ENCODE measurements around the gene ZBTB33.

The ZBTB33 gene

GRCh38 chrX:120236687-120237479 lies 13.7 kb upstream of the ZBTB33 start:
- Histone ChIP-seq H3K27me3 (ENCODE audit: control insufficient read depth, insufficient read depth, low read length) (no peaks in the 10 kb centered on the region), H3K4me1 (ENCODE audit: control insufficient read depth, low read depth, low read length) (no peaks in the 10 kb centered on the region), H3K36me3 (ENCODE audit: control insufficient read depth, low read depth, low read length) (no peaks in the 10 kb centered on the region), H3K4me3 (ENCODE audit: low read length) (no peak overlapping the region), H3K9me3 (ENCODE audit: control insufficient read depth, low read depth, low read length) (peaks cover 16% of the 10 kb centered on the region), H3K9ac (ENCODE audit: low read length) (no peak overlapping the region), H3K27ac (ENCODE audit: low read length) (no peak overlapping the region)

- no peak overlapping the region for H3K27ac ChIP-seq (ENCODE audit: low read length)
- H3K4me3 ChIP-seq (ENCODE audit: low read length), result no peak overlapping the region
- H3K9ac ChIP-seq (ENCODE audit: low read length), result no peak overlapping the region
- H3K4me1 ChIP-seq (ENCODE audit: control insufficient read depth, low read depth, low read length), result no peaks in the 10 kb centered on the region
- H3K36me3 ChIP-seq (ENCODE audit: control insufficient read depth, low read depth, low read length), result no peaks in the 10 kb centered on the region
- H3K27me3 ChIP-seq (ENCODE audit: control insufficient read depth, insufficient read depth, low read length), result no peaks in the 10 kb centered on the region
- H3K9me3 ChIP-seq (ENCODE audit: control insufficient read depth, low read depth, low read length), result peaks cover 11% of the 10 kb centered on the region
Measured at GRCh38 chrX:120238933-120239332, 11.7 kb upstream of the ZBTB33 start.

GRCh38 chrX:120242813-120243212 lies 7.8 kb upstream of the ZBTB33 start:
- Histone ChIP-seq H3K4me3 (ENCODE audit: low read length) (no peak overlapping the region), H3K27ac (ENCODE audit: low read length) (no peak overlapping the region)

GRCh38 chrX:120244395-120244734 lies 6.2 kb upstream of the ZBTB33 start:
- Histone ChIP-seq H3K27ac (ENCODE audit: low read length) (peak overlapping the region; percentile 59), H3K9ac (ENCODE audit: low read length) (peak overlapping the region; percentile 86), H3K4me3 (ENCODE audit: low read length) (peak overlapping the region; percentile 82), H3K4me1 (ENCODE audit: control insufficient read depth, low read depth, low read length) (no peaks in the 10 kb centered on the region), H3K36me3 (ENCODE audit: control insufficient read depth, low read depth, low read length) (no peaks in the 10 kb centered on the region), H3K9me3 (ENCODE audit: control insufficient read depth, low read depth, low read length) (peaks cover 17% of the 10 kb centered on the region), H3K27me3 (ENCODE audit: control insufficient read depth, insufficient read depth, low read length) (peaks cover 18% of the 10 kb centered on the region)

More at GRCh38 chrX:120242813-120243212, 7.8 kb upstream of the ZBTB33 start:
- no peaks in the 10 kb centered on the region for H3K36me3 ChIP-seq (ENCODE audit: control insufficient read depth, low read depth, low read length)
- no peak overlapping the region for H3K9ac ChIP-seq (ENCODE audit: low read length)
- peaks cover 7% of the 10 kb centered on the region for H3K27me3 ChIP-seq (ENCODE audit: control insufficient read depth, insufficient read depth, low read length)
- H3K9me3 ChIP-seq (ENCODE audit: control insufficient read depth, low read depth, low read length), result peaks cover 18% of the 10 kb centered on the region
- no peaks in the 10 kb centered on the region for H3K4me1 ChIP-seq (ENCODE audit: control insufficient read depth, low read depth, low read length)

DNA sequence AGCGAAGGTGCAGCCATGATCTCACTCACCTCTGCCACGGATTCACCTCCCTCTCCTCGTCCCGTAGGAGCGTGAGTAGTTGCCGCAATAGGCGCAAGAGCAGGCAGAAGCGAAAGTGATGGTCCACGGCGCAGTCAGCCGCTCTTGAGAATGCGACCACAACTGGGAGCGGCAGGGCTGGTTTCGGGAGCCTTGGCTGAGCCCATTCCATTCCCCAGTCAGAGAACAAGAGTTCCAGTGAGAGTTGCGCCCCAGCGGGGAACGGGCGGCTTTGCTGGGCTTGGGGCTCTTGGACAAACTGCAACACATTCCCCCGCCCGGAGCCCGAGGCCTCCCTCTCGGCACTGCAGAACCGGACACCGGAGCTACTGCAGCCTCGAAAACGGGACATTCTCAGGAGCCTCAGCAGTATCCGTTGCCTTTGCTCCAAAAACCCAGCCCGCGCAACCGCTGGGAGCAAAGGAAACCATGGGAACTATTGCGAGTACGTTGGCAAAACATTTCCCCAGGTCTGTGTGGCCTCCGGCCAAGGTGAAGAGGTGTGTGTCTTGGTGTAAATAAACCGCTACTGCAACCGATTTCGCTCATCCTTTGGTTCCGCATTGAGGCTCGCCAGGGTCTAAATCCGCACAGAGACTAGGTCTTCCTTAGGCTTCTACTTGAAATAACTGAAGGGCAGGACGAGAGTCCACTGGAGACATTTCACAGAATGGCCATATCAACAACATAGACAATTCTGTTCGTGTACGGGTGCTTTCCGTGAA lies 5.7 kb upstream of the ZBTB33 start:
- H3K9ac ChIP-seq (ENCODE audit: low read length), result peak overlapping the region; percentile 86
- peaks cover under 1% of the 10 kb centered on the region for H3K4me1 ChIP-seq (ENCODE audit: control insufficient read depth, low read depth, low read length)
- H3K27me3 ChIP-seq (ENCODE audit: control insufficient read depth, insufficient read depth, low read length), result peaks cover 18% of the 10 kb centered on the region
- peak overlapping the region; percentile 59 for H3K27ac ChIP-seq (ENCODE audit: low read length)
- H3K36me3 ChIP-seq (ENCODE audit: control insufficient read depth, low read depth, low read length), result no peaks in the 10 kb centered on the region
- peak overlapping the region; percentile 82 for H3K4me3 ChIP-seq (ENCODE audit: low read length)
- peaks cover 12% of the 10 kb centered on the region for H3K9me3 ChIP-seq (ENCODE audit: control insufficient read depth, low read depth, low read length)

DNA sequence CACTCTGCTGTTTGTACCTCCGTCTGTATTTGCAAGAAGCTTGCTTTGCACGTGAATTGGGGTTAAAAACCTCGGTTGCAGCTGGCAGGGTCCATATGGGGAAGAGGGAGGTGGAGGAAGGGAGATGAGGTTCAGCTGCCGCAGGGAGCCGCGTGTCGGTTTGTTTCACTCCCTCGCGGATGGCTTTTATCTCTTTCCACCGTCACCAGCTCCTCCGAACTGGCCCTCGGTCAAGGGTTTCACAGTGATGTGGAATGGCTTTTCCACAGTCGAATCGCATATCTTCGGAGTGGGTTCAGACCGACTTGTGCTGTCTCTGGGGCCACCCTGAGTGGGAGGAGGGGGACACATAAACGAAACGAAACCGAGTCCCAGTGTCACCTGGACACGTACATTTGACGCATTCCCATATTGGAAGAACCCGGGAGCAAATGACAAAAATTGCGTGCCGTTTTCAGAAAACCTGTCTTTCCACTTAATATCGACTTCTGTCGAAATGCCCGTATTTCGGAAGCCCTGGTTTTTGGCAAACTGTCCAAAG lies 929 bp downstream of the ZBTB33 start:
- Histone ChIP-seq H3K27ac (ENCODE audit: low read length) (no peak overlapping the region), H3K9me3 (ENCODE audit: control insufficient read depth, low read depth, low read length) (peaks cover 10% of the 10 kb centered on the region), H3K36me3 (ENCODE audit: control insufficient read depth, low read depth, low read length) (peaks cover 19% of the 10 kb centered on the region), H3K4me1 (ENCODE audit: control insufficient read depth, low read depth, low read length) (peaks cover 2% of the 10 kb centered on the region), H3K4me3 (ENCODE audit: low read length) (peak overlapping the region; percentile 83), H3K9ac (ENCODE audit: low read length) (peak overlapping the region; percentile 74), H3K27me3 (ENCODE audit: control insufficient read depth, insufficient read depth, low read length) (peaks cover 18% of the 10 kb centered on the region)

DNA sequence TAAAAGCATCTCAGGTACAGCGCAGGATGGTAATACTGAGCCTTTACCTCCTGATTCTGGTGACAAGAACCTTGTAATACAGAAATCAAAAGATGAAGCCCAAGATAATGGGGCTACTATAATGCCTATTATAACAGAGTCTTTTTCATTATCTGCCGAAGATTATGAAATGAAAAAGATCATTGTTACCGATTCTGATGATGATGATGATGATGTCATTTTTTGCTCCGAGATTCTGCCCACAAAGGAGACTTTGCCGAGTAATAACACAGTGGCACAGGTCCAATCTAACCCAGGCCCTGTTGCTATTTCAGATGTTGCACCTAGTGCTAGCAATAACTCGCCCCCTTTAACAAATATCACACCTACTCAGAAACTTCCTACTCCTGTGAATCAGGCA lies 3.2 kb downstream of the ZBTB33 start:
- Histone ChIP-seq H3K4me3 (ENCODE audit: low read length) (no peak overlapping the region), H3K36me3 (ENCODE audit: control insufficient read depth, low read depth, low read length) (peaks cover 19% of the 10 kb centered on the region), H3K4me1 (ENCODE audit: control insufficient read depth, low read depth, low read length) (peaks cover 2% of the 10 kb centered on the region)

GRCh38 chrX:120260369-120260768 lies 9.8 kb downstream of the ZBTB33 start:
- H3K36me3 ChIP-seq (ENCODE audit: control insufficient read depth, low read depth, low read length), result peaks cover under 1% of the 10 kb centered on the region
- H3K4me1 ChIP-seq (ENCODE audit: control insufficient read depth, low read depth, low read length), result peaks cover 6% of the 10 kb centered on the region
- no peak overlapping the region for H3K9ac ChIP-seq (ENCODE audit: low read length)
- peaks cover 10% of the 10 kb centered on the region for H3K9me3 ChIP-seq (ENCODE audit: control insufficient read depth, low read depth, low read length)
- no peak overlapping the region for H3K4me3 ChIP-seq (ENCODE audit: low read length)
- no peak overlapping the region for H3K27ac ChIP-seq (ENCODE audit: low read length)
- no peaks in the 10 kb centered on the region for H3K27me3 ChIP-seq (ENCODE audit: control insufficient read depth, insufficient read depth, low read length)

More for the DNA sequence above, 3.2 kb downstream of the ZBTB33 start:
- Histone ChIP-seq H3K9me3 (ENCODE audit: control insufficient read depth, low read depth, low read length) (peaks cover 6% of the 10 kb centered on the region), H3K27me3 (ENCODE audit: control insufficient read depth, insufficient read depth, low read length) (peaks cover 2% of the 10 kb centered on the region), H3K9ac (ENCODE audit: low read length) (no peak overlapping the region), H3K27ac (ENCODE audit: low read length) (no peak overlapping the region)

GRCh38 chrX:120262859-120263708 lies 12.5 kb downstream of the ZBTB33 start:
- H3K27ac ChIP-seq (ENCODE audit: low read length), result no peak overlapping the region

DNA sequence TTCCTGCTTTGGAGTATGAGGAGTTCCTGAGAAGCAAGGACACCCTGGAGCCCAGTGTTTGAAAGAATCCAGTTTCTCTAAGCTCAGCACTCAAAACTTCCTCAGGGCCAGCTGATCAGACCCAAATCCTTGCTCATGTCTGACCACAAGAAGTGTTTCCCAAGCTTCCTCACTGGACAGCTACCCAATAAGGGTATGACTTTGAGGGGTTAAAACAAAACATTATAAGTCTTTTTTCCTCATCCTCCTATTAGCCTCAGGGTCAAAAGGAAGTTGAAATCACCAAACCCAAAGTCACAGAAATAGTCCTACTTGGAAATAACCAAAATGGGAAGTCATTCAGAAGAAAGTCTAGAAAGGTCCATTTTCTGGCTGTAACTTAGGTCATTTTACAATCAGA lies 13.7 kb downstream of the ZBTB33 start:
- Histone ChIP-seq H3K4me1 (ENCODE audit: control insufficient read depth, low read depth, low read length) (peaks cover 6% of the 10 kb centered on the region), H3K36me3 (ENCODE audit: control insufficient read depth, low read depth, low read length) (no peaks in the 10 kb centered on the region), H3K9ac (ENCODE audit: low read length) (no peak overlapping the region), H3K9me3 (ENCODE audit: control insufficient read depth, low read depth, low read length) (peaks cover 7% of the 10 kb centered on the region), H3K4me3 (ENCODE audit: low read length) (no peak overlapping the region), H3K27me3 (ENCODE audit: control insufficient read depth, insufficient read depth, low read length) (no peaks in the 10 kb centered on the region), H3K27ac (ENCODE audit: low read length) (no peak overlapping the region)

More at GRCh38 chrX:120262859-120263708, 12.5 kb downstream of the ZBTB33 start:
- Histone ChIP-seq H3K4me3 (ENCODE audit: low read length) (no peak overlapping the region), H3K36me3 (ENCODE audit: control insufficient read depth, low read depth, low read length) (no peaks in the 10 kb centered on the region), H3K4me1 (ENCODE audit: control insufficient read depth, low read depth, low read length) (peaks cover 6% of the 10 kb centered on the region), H3K9me3 (ENCODE audit: control insufficient read depth, low read depth, low read length) (peaks cover 7% of the 10 kb centered on the region), H3K9ac (ENCODE audit: low read length) (no peak overlapping the region), H3K27me3 (ENCODE audit: control insufficient read depth, insufficient read depth, low read length) (no peaks in the 10 kb centered on the region)

Data from iPS-18a (cell line).